ENCODE measurements around the gene PLXNA4.

The PLXNA4 gene

DNA sequence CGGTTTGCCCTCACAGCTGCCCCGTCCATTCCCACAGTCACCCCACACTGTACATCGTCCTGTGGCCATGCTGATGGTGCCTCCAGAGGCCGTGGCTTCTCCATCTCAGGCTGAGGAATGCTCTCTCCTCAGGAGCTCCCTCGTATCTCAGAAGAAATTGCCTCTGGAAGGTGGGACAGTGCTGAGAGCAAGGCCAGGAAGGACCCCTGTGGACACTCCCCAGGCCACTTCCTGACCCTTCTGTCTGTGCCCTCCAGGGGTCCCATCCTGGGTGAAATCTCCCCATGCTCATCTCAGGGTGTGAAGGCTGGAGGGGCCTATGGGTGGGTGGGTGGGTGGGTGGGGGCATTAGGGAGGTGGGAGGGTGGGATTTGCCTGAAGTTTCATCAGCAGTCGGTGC, 454.3 kb downstream of the PLXNA4 start:
- TF ChIP-seq, protein P1, sequence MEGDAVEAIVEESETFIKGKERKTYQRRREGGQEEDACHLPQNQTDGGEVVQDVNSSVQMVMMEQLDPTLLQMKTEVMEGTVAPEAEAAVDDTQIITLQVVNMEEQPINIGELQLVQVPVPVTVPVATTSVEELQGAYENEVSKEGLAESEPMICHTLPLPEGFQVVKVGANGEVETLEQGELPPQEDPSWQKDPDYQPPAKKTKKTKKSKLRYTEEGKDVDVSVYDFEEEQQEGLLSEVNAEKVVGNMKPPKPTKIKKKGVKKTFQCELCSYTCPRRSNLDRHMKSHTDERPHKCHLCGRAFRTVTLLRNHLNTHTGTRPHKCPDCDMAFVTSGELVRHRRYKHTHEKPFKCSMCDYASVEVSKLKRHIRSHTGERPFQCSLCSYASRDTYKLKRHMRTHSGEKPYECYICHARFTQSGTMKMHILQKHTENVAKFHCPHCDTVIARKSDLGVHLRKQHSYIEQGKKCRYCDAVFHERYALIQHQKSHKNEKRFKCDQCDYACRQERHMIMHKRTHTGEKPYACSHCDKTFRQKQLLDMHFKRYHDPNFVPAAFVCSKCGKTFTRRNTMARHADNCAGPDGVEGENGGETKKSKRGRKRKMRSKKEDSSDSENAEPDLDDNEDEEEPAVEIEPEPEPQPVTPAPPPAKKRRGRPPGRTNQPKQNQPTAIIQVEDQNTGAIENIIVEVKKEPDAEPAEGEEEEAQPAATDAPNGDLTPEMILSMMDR (IDR thresholded peaks at IDR 0.05; ENCODE audit: low read depth, low read length), result no peak
- no peaks in the 10 kb centered on the region for H3K9me3 ChIP-seq
- no peak overlapping the region for H3K4me3 ChIP-seq (ENCODE audit: low read depth, low read length)
- no peaks in the 10 kb centered on the region; the same call in 1 of the 2 replicates for H3K4me1 ChIP-seq
- H3K36me3 ChIP-seq, result no peaks in the 10 kb centered on the region
- DNase-seq, result no peak
- H3K27me3 ChIP-seq, result no peaks in the 10 kb centered on the region

DNA sequence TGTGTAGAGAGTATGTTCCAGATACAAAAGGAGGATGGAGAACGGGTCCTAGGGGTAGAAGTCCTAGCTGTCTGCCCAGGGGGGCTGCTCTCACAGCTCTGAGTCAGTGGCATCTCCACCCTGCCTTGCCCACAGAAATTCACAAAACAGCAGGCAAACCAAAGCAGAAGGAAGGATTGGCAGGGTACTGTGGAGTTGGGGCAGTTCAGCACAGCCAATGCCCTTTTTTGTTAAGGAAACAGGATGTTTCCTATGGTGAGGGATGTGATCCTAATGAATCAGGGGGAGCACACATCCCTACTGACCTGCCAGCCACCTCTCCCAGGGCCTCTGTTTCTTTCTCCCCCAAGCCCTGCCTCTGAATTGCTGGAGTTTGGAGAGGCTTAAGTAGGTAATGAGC, 457.6 kb downstream of the PLXNA4 start:
- H3K9me3 ChIP-seq, result no peaks in the 10 kb centered on the region
- no peaks in the 10 kb centered on the region for H3K27me3 ChIP-seq
- H3K4me3 ChIP-seq (ENCODE audit: low read depth, low read length), result no peak overlapping the region
- no peak for DNase-seq
- no peaks in the 10 kb centered on the region; the same call in 1 of the 2 replicates for H3K4me1 ChIP-seq
- TF ChIP-seq, protein P1 (IDR thresholded peaks at IDR 0.05; ENCODE audit: low read depth, low read length), result no peak
- no peaks in the 10 kb centered on the region for H3K36me3 ChIP-seq

DNA sequence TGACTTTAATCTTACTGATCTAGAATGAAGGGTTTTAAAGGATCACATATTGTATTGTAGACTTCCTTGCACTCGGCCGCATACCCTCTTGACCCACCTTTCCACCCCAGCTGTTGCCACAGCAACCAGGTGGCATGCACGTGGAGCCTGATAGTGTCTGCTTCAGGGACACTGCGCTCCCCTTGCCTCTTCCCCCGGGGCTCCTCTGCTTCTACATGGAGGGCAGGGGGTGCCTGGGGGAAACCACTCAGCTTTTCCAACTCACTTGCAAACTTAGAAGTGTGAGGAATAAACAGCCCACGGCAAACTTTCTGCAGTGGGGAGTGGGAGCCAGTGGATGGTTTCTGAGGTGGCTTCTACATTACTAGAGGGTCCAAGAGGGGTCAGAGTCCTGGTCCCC, 458.6 kb downstream of the PLXNA4 start:
- H3K27me3 ChIP-seq, result no peaks in the 10 kb centered on the region
- no peak overlapping the region for H3K4me3 ChIP-seq (ENCODE audit: low read depth, low read length)
- H3K9me3 ChIP-seq, result no peaks in the 10 kb centered on the region
- TF ChIP-seq, protein P1 (IDR thresholded peaks at IDR 0.05; ENCODE audit: low read depth, low read length), result no peak
- H3K36me3 ChIP-seq, result no peaks in the 10 kb centered on the region
- H3K4me1 ChIP-seq, result no peaks in the 10 kb centered on the region; the same call in none of the 2 replicates
- no peak for DNase-seq

DNA sequence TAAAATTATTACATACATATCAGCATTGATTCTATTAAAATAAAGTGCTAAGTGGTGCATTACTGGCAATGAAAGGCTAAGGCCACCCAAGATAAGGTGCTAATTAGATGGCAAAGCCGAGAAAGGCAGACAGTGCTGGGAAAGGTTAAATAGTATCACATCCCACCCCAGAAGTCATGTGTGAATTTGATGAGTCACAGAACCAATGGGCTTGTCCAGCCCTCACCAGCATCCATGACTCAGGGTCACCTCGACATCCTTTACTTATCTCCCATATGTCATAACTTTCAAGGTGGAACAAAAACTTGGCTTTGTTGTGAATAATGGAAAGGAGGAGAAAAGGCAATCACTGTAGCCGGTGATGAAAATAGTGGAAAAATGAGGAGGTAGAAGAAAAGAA, 459.1 kb downstream of the PLXNA4 start:
- TF ChIP-seq, protein P1 (IDR thresholded peaks at IDR 0.05; ENCODE audit: low read depth, low read length), result no peak
- Histone ChIP-seq H3K4me3 (ENCODE audit: low read depth, low read length) (no peak overlapping the region), H3K27me3 (no peaks in the 10 kb centered on the region), H3K36me3 (no peaks in the 10 kb centered on the region), H3K9me3 (no peaks in the 10 kb centered on the region), H3K4me1 (peaks cover 4% of the 10 kb centered on the region)
- no peak for DNase-seq

DNA sequence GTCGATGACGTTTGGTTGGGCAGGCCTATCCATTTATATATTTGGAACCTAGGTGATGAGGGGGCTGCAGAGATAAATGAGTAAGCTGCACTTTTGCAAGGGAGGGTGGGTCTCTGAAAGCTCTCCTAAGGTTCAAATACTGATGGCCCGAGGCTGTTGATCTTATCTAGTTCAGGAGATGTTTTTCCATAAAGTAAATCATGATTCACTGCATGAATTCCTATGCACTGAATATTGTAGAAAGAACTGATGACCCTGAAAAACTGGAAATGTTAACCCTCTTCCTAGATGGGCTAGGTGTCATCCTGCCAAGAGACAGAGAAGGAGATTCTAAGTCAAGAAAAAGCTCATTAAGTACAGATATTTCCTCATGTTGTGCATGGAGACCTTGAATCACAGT, 459.9 kb downstream of the PLXNA4 start:
- Histone ChIP-seq H3K4me1 (peaks cover 6% of the 10 kb centered on the region), H3K9me3 (no peaks in the 10 kb centered on the region), H3K36me3 (no peaks in the 10 kb centered on the region), H3K27me3 (no peaks in the 10 kb centered on the region), H3K4me3 (ENCODE audit: low read depth, low read length) (no peak overlapping the region)
- TF ChIP-seq, protein P1 (IDR thresholded peaks at IDR 0.05; ENCODE audit: low read depth, low read length), result no peak
- no peak for DNase-seq

DNA sequence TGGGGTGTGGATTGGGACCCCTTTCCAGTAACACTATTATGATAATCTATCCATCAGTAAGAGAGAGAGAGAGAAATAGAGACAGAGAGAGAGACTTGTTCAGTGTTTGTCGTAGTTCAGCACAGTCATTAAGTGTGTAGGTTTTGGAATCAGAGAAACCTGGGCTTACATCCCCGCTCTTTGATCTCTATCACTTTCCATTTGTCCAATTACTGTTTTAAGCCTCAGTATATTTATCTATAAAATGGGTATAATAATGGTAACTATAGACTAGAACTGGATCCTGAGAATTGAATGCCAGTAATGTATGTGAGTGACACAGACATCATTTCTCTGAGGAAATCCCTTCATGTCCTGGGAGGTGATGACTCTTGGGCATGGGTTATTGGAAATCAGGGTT, 460.5 kb downstream of the PLXNA4 start:
- no peak for DNase-seq
- TF ChIP-seq, protein P1 (IDR thresholded peaks at IDR 0.05; ENCODE audit: low read depth, low read length), result no peak

More for the DNA sequence above, 460.5 kb downstream of the PLXNA4 start:
- Histone ChIP-seq H3K9me3 (no peaks in the 10 kb centered on the region), H3K4me3 (ENCODE audit: low read depth, low read length) (no peak overlapping the region), H3K4me1 (peaks cover 6% of the 10 kb centered on the region), H3K36me3 (no peaks in the 10 kb centered on the region), H3K27me3 (no peaks in the 10 kb centered on the region)
